Ovary (tissue), 3 donors: Measurements from ENCODE around the gene ZNF423.

ENCODE experiments used
- EP300 ChIP-seq: sonication (generic); formaldehyde crosslinking; IDR thresholded peaks from one replicate; pipeline ENCODE4 v1.6.1; 2017; ENCODE audit warnings: antibody characterized with exemption
- TF ChIP-seq, protein P1 (sequence below), 3 donors: fragments of 450-650 bp in 2 of 3; fragments of 200-600 bp in 1 of 3; IDR thresholded peaks; one replicate each; pipeline versions ENCODE4 v1.5.1 to v1.8.0; 2016 to 2022; ENCODE audit warnings: antibody characterized with exemption in 3 of 3, mild to moderate bottlenecking in 1 of 3
- donor health status: DM: no; HTN: no; CAD: no.

DNA sequence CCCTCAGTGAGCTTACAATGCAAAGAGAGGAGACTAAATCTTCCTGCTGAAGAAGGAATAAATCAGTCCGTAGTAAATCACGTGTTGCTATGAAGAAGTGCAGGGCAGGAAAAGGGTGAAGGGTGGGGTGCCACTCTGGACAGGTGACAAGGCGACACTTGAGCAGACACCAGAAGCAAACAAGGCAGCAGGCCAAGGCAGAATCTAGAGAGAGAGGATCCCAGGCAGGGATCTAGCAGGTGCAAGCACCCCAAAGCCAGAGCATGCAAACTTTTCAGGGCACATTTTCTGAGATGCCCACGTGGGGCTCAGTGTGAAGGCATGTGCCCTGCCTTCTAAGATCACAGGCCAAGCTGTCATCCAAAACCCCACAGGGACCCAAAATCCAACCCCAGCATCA lies 193.3 kb downstream of the ZNF423 start:
- TF ChIP-seq, protein P1, sequence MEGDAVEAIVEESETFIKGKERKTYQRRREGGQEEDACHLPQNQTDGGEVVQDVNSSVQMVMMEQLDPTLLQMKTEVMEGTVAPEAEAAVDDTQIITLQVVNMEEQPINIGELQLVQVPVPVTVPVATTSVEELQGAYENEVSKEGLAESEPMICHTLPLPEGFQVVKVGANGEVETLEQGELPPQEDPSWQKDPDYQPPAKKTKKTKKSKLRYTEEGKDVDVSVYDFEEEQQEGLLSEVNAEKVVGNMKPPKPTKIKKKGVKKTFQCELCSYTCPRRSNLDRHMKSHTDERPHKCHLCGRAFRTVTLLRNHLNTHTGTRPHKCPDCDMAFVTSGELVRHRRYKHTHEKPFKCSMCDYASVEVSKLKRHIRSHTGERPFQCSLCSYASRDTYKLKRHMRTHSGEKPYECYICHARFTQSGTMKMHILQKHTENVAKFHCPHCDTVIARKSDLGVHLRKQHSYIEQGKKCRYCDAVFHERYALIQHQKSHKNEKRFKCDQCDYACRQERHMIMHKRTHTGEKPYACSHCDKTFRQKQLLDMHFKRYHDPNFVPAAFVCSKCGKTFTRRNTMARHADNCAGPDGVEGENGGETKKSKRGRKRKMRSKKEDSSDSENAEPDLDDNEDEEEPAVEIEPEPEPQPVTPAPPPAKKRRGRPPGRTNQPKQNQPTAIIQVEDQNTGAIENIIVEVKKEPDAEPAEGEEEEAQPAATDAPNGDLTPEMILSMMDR (IDR thresholded peaks at IDR 0.05), result no peak
- no peak for TF ChIP-seq EP300
